ENCODE data around the gene CLK2. TPM values are rescaled to one million over a fixed set of nuclear protein-coding genes. Genes with fewer than 3 reads are reported as not detected.

Gene CLK2
- total and polyA plus RNA-seq, 2 donors: 29.7 to 42.3 TPM

Other genes starting within 250 kb of the CLK2 start
- gene DCST2, start 239.7 kb downstream of the CLK2 start, total RNA-seq: 0.53 TPM
- 1.2 TPM for gene DCST2, start 239.7 kb downstream of the CLK2 start, polyA plus RNA-seq
- not detected for gene DCST1, start 239.7 kb downstream of the CLK2 start, total RNA-seq
- not detected for gene DCST1, start 239.7 kb downstream of the CLK2 start, polyA plus RNA-seq
- gene ADAM15, start 222.2 kb downstream of the CLK2 start, total RNA-seq: 38.3 TPM
- 118 TPM for gene ADAM15, start 222.2 kb downstream of the CLK2 start, polyA plus RNA-seq
- gene EFNA4, start 209.8 kb downstream of the CLK2 start, total RNA-seq: 7.5 TPM
- gene EFNA4, start 209.8 kb downstream of the CLK2 start, polyA plus RNA-seq: 8.1 TPM
- gene EFNA3, start 194.7 kb downstream of the CLK2 start, total RNA-seq: 1.2 TPM
- gene EFNA3, start 194.7 kb downstream of the CLK2 start, polyA plus RNA-seq: 2.3 TPM
- gene EFNA1, start 145.6 kb downstream of the CLK2 start, total RNA-seq: 31.1 TPM
- gene EFNA1, start 145.6 kb downstream of the CLK2 start, polyA plus RNA-seq: 44.6 TPM
- gene SLC50A1, start 137.7 kb downstream of the CLK2 start, total RNA-seq: 19.5 TPM
- gene SLC50A1, start 137.7 kb downstream of the CLK2 start, polyA plus RNA-seq: 31.7 TPM
- gene DPM3, start 133.0 kb downstream of the CLK2 start, total RNA-seq: 15.8 TPM
- gene DPM3, start 133.0 kb downstream of the CLK2 start, polyA plus RNA-seq: 205 TPM
- gene KRTCAP2, start 100.2 kb downstream of the CLK2 start, total RNA-seq: 53.0 TPM
- gene KRTCAP2, start 100.2 kb downstream of the CLK2 start, polyA plus RNA-seq: 266 TPM
- 0.85 TPM for gene TRIM46, start 99.7 kb downstream of the CLK2 start, total RNA-seq
- gene TRIM46, start 99.7 kb downstream of the CLK2 start, polyA plus RNA-seq: 1.1 TPM
- 57.2 TPM for gene THBS3, start 65.6 kb downstream of the CLK2 start, total RNA-seq
- gene THBS3, start 65.6 kb downstream of the CLK2 start, polyA plus RNA-seq: 24.5 TPM
- gene MTX1, start 64.8 kb downstream of the CLK2 start, total RNA-seq: 13.6 TPM
- gene MTX1, start 64.8 kb downstream of the CLK2 start, polyA plus RNA-seq: 40.2 TPM
- gene ENTREP3, start 18.0 kb downstream of the CLK2 start, total RNA-seq: 2.6 TPM
- gene ENTREP3, start 18.0 kb downstream of the CLK2 start, polyA plus RNA-seq: 37.8 TPM
- 13.1 TPM for gene SCAMP3, start 11.1 kb downstream of the CLK2 start, total RNA-seq
- 74.9 TPM for gene SCAMP3, start 11.1 kb downstream of the CLK2 start, polyA plus RNA-seq
- 3.0 TPM for gene HCN3, start 4.0 kb upstream of the CLK2 start, total RNA-seq
- gene HCN3, start 4.0 kb upstream of the CLK2 start, polyA plus RNA-seq: 3.2 TPM
- not detected for gene PKLR, start 27.9 kb upstream of the CLK2 start, total RNA-seq
- gene PKLR, start 27.9 kb upstream of the CLK2 start, polyA plus RNA-seq: not detected
- 73.1 TPM for gene FDPS, start 35.4 kb upstream of the CLK2 start, total RNA-seq
- gene FDPS, start 35.4 kb upstream of the CLK2 start, polyA plus RNA-seq: 92.6 TPM
- 13.8 TPM for gene RUSC1, start 47.4 kb upstream of the CLK2 start, total RNA-seq
- 36.3 TPM for gene RUSC1, start 47.4 kb upstream of the CLK2 start, polyA plus RNA-seq

Data from urinary bladder (tissue), 2 donors.